ENCODE measurements around the gene ST8SIA5. TPM values are rescaled to one million over a fixed set of nuclear protein-coding genes. Genes with fewer than 3 reads are reported as not detected.

Gene ST8SIA5
- total RNA-seq, 1 experiment from 2014 or later: 0.54 TPM

DNA sequence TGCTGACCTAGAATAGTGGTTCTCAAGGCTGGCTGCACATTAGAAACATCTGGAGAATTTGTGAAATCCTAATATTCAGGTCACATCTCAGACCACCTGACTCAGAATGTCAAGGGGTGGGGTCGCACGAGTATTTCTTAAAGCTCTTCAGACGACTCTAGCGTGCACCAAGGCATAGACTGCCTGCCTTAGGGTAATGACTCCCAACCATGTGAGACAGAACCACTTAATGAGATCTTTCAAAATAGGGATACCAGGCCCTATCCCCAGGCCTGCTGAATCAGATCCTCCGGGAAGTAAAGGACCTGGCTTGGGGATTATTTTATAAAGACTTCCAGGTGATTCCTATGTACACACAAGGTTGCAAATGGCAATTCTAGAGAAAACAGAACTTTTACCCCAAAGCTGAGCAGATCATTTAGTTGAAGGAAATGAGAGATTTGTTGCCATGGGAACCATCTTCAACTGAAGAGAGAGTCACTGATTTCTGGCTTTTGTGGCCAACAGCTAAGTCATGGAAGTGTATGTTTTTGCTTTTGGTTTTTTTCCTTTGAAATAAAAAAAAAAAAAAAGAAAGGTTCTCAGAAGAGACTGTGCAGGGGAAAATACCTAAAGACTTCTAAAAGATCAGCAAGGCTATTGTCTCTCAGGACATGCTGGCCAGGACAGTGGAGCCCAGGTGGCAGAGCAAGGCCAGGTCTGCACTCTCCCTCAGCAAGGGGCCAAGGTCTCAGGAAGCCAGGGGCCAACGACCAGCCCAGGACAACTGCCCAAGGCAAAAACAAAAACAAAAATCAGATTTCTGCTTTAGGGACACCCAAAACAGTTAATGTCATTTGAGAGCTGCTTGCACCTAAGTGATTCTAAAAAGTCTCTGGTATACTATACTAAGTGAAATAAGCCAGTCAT is 84.5 kb downstream of the ST8SIA5 start:
- no peak for ATAC-seq

DNA sequence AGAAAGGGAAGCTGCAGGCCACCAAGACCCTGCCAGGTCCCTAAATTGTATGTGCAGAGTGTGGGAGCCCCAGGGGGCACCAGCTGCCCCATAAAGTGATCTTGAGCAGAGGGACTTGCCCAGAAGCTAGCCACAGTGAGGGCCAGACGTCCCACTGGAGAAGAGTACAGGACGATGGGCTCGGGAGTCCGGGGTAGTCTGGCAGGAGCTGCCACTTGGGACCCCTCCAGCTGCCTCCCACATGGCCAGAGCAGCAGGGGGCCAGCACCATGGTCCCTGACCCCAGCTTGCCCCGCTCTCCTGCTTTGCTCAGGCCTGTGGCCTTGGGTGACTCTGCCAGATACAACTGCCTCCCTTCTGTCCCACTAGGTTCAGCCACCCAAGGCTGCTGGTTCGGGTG is 88.2 kb downstream of the ST8SIA5 start:
- Histone ChIP-seq H3K4me1 (ENCODE audit: control insufficient read depth in 1 of 2, insufficient read depth in 2 of 2, low read length in 2 of 2) (no peaks in the 10 kb centered on the region), H3K9ac (ENCODE audit: low read length) (no peak overlapping the region), H3K27me3 (ENCODE audit: insufficient read depth, low read length) (peaks cover 13% of the 10 kb centered on the region; the same call in 1 of the 2 replicates), H3K4me3 (replicated peaks in 1 of 2; ENCODE audit: low read depth in 1 of 2, low read length in 2 of 2) (no peak overlapping the region), H3K79me2 (ENCODE audit: insufficient read depth, low read length) (no peaks in the 10 kb centered on the region), H4K20me1 (ENCODE audit: insufficient read depth) (no peaks in the 10 kb centered on the region), H3K4me2 (ENCODE audit: low read length) (no peak overlapping the region), H3K9me2 (ENCODE audit: insufficient read depth) (no peaks in the 10 kb centered on the region), H3K27ac (ENCODE audit: low read depth, low read length) (no peak overlapping the region), H3K9me3 (ENCODE audit: control insufficient read depth in 1 of 2, insufficient read depth in 1 of 2, low read depth in 1 of 2, low read length in 2 of 2) (no peaks in the 10 kb centered on the region), H3K36me3 (ENCODE audit: control insufficient read depth in 1 of 2, insufficient read depth in 2 of 2, low read length in 2 of 2) (no peaks in the 10 kb centered on the region), H2AFZ (ENCODE audit: low read depth, low read length, poor library complexity, severe bottlenecking) (no peak overlapping the region)
- ATAC-seq: no peak
- BruUV-seq (replicated peaks): no TSS peak
- ChIA-PET CTCF (interaction anchor here (1.3 kb wide), 1 partner anchor 11 kb away, joined by 3 read pairs; no protein-coding TSS in a partner anchor), POLR2A (no interaction called here), RAD21 (ENCODE audit: low non-redundant PET in 1 of 2, low total read pairs in 2 of 2, uncharacterized antibody in 2 of 2, unreplicated experiment in 2 of 2) (no interaction called here)
- intact Hi-C loops (cut with micrococcal nuclease): no loop called here
- no peak for DNase-seq (ENCODE audit: low read depth, low spot score)
- TF ChIP-seq ZFX (IDR thresholded peaks at IDR 0.05): no peak
- TF ChIP-seq TCF7L2 (IDR thresholded peaks at IDR 0.05; ENCODE audit: borderline replicate concordance, extremely low read depth, insufficient read depth, insufficient read length): no peak
- TF ChIP-seq SP1 (IDR thresholded peaks at IDR 0.05; ENCODE audit: low read depth): no peak
- TF ChIP-seq, protein P1, sequence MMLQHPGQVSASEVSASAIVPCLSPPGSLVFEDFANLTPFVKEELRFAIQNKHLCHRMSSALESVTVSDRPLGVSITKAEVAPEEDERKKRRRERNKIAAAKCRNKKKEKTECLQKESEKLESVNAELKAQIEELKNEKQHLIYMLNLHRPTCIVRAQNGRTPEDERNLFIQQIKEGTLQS (IDR thresholded peaks at IDR 0.05): no peak
- no peak for TF ChIP-seq FOSL1 (IDR thresholded peaks at IDR 0.05; ENCODE audit: low read depth)
- no peak for TF ChIP-seq EGR1 (IDR thresholded peaks at IDR 0.05; ENCODE audit: low read depth)
- no peak for TF ChIP-seq ELF1 (IDR thresholded peaks at IDR 0.05; ENCODE audit: borderline replicate concordance, low read depth)
- no peak for TF ChIP-seq POLR2AphosphoS5 (IDR thresholded peaks at IDR 0.05; ENCODE audit: low read depth, low read length)
- no peak for TF ChIP-seq RAD21 (IDR thresholded peaks at IDR 0.05; ENCODE audit: low read depth)
- TF ChIP-seq, protein P2, sequence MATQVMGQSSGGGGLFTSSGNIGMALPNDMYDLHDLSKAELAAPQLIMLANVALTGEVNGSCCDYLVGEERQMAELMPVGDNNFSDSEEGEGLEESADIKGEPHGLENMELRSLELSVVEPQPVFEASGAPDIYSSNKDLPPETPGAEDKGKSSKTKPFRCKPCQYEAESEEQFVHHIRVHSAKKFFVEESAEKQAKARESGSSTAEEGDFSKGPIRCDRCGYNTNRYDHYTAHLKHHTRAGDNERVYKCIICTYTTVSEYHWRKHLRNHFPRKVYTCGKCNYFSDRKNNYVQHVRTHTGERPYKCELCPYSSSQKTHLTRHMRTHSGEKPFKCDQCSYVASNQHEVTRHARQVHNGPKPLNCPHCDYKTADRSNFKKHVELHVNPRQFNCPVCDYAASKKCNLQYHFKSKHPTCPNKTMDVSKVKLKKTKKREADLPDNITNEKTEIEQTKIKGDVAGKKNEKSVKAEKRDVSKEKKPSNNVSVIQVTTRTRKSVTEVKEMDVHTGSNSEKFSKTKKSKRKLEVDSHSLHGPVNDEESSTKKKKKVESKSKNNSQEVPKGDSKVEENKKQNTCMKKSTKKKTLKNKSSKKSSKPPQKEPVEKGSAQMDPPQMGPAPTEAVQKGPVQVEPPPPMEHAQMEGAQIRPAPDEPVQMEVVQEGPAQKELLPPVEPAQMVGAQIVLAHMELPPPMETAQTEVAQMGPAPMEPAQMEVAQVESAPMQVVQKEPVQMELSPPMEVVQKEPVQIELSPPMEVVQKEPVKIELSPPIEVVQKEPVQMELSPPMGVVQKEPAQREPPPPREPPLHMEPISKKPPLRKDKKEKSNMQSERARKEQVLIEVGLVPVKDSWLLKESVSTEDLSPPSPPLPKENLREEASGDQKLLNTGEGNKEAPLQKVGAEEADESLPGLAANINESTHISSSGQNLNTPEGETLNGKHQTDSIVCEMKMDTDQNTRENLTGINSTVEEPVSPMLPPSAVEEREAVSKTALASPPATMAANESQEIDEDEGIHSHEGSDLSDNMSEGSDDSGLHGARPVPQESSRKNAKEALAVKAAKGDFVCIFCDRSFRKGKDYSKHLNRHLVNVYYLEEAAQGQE (IDR thresholded peaks at IDR 0.05; ENCODE audit: low read depth): no peak

More for the DNA sequence above, 84.5 kb downstream of the ST8SIA5 start:
- DNase-seq (ENCODE audit: low read depth, low spot score): no peak
- Histone ChIP-seq H3K79me2 (ENCODE audit: insufficient read depth, low read length) (no peaks in the 10 kb centered on the region), H3K9me2 (ENCODE audit: insufficient read depth) (no peaks in the 10 kb centered on the region), H3K27ac (ENCODE audit: low read depth, low read length) (no peak overlapping the region), H3K9ac (ENCODE audit: low read length) (no peak overlapping the region), H3K4me2 (ENCODE audit: low read length) (no peak overlapping the region), H4K20me1 (ENCODE audit: insufficient read depth) (no peaks in the 10 kb centered on the region), H3K4me1 (ENCODE audit: control insufficient read depth in 1 of 2, insufficient read depth in 2 of 2, low read length in 2 of 2) (peaks cover 0 to 3% of the 10 kb centered on the region in 2 experiments; a peak in 1 of 4 replicates), H2AFZ (ENCODE audit: low read depth, low read length, poor library complexity, severe bottlenecking) (no peak overlapping the region), H3K36me3 (ENCODE audit: control insufficient read depth in 1 of 2, insufficient read depth in 2 of 2, low read length in 2 of 2) (no peaks in the 10 kb centered on the region), H3K9me3 (ENCODE audit: control insufficient read depth in 1 of 2, insufficient read depth in 1 of 2, low read depth in 1 of 2, low read length in 2 of 2) (no peaks in the 10 kb centered on the region), H3K27me3 (ENCODE audit: insufficient read depth, low read length) (peaks cover 30% of the 10 kb centered on the region), H3K4me3 (replicated peaks in 1 of 2; ENCODE audit: low read depth in 1 of 2, low read length in 2 of 2) (no peak overlapping the region)
- CTCF ChIA-PET: no interaction called here
- TF ChIP-seq RAD21 (IDR thresholded peaks at IDR 0.05; ENCODE audit: low read depth): no peak
- TF ChIP-seq YY1 (IDR thresholded peaks at IDR 0.05; ENCODE audit: extremely low read depth, insufficient replicate concordance, low read depth, low read length): no peak
- no peak for TF ChIP-seq TCF7L2 (IDR thresholded peaks at IDR 0.05; ENCODE audit: borderline replicate concordance, extremely low read depth, insufficient read depth, insufficient read length)
- TF ChIP-seq, protein P3, sequence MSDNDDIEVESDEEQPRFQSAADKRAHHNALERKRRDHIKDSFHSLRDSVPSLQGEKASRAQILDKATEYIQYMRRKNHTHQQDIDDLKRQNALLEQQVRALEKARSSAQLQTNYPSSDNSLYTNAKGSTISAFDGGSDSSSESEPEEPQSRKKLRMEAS (IDR thresholded peaks at IDR 0.05): no peak
- TF ChIP-seq, protein P1 (IDR thresholded peaks at IDR 0.05): no peak
- TF ChIP-seq POLR2A (IDR thresholded peaks at IDR 0.05; ENCODE audit: borderline replicate concordance, extremely low read depth, insufficient read depth, insufficient read length): no peak
- no peak for TF ChIP-seq EZH2 (IDR thresholded peaks at IDR 0.05)
- TF ChIP-seq JUND (IDR thresholded peaks at IDR 0.05): no peak
- no peak for TF ChIP-seq EGR1 (IDR thresholded peaks at IDR 0.05; ENCODE audit: low read depth)
- TF ChIP-seq POLR2AphosphoS5 (IDR thresholded peaks at IDR 0.05; ENCODE audit: low read depth, low read length): no peak
- no peak for TF ChIP-seq CEBPB (IDR thresholded peaks at IDR 0.05; ENCODE audit: low read depth)
- no peak for TF ChIP-seq ELF1 (IDR thresholded peaks at IDR 0.05; ENCODE audit: borderline replicate concordance, low read depth)
- POLR2A ChIA-PET: no interaction called here
- intact Hi-C loops (cut with micrococcal nuclease): no loop called here
- BruUV-seq (replicated peaks): no TSS peak
- RAD21 ChIA-PET (ENCODE audit: low non-redundant PET in 1 of 2, low total read pairs in 2 of 2, uncharacterized antibody in 2 of 2, unreplicated experiment in 2 of 2): no interaction called here

All from HCT116 (cell line).